Testis (tissue), 2 donors: ENCODE data around the gene CCDC50.

Experiments used
- CTCF ChIP-seq, 3 experiments: fragments of 450-650 bp in 2 of 3; fragments of 200-600 bp in 1 of 3; sonication (generic) in 1 of 3; IDR thresholded peaks; one replicate each; pipeline ENCODE4 v1.5.1; 2016 to 2019; ENCODE audit warnings: antibody characterized with exemption in 3 of 3, mild to moderate bottlenecking in 2 of 3, moderate library complexity in 1 of 3
- POLR2A ChIP-seq: fragments of 450-650 bp; IDR thresholded peaks from one replicate; pipeline ENCODE4 v1.6.1; 2017; ENCODE audit warnings: antibody characterized with exemption, mild to moderate bottlenecking, moderate library complexity

- no peak for TF ChIP-seq CTCF (IDR thresholded peaks at IDR 0.05)
- no peak for TF ChIP-seq POLR2A
Measured at GRCh38 chr3:191283400-191283799, 45.8 kb upstream of the CCDC50 start.
